Peyer's patch (tissue), 4 donors: ENCODE data around the gene ATP6V0A1.

ENCODE experiments used
- CTCF ChIP-seq, 6 experiments: fragments of 450-650 bp in 4 of 6; fragments of 200-600 bp in 2 of 6; sonication (generic) in 1 of 6; IDR thresholded peaks; one replicate each; pipeline ENCODE4 v1.5.1; 2017 to 2019; ENCODE audit warnings: antibody characterized with exemption in 6 of 6, mild to moderate bottlenecking in 3 of 6, moderate library complexity in 1 of 6
- POLR2A ChIP-seq, 2 donors: fragments of 450-650 bp; IDR thresholded peaks; one replicate each; pipeline ENCODE4 v1.5.1; 2017; ENCODE audit warnings: antibody characterized with exemption in 2 of 2, mild to moderate bottlenecking in 2 of 2, moderate library complexity in 2 of 2

- TF ChIP-seq CTCF (IDR thresholded peaks at IDR 0.05): peak in 4 of 6 experiments; percentile 36 to 54 (median 49)
- TF ChIP-seq POLR2A (IDR thresholded peaks at IDR 0.05): no peak
Measured at GRCh38 chr17:42438600-42439567, 19.8 kb upstream of the ATP6V0A1 start.
